ENCODE data around the gene TBX4. TPM values are rescaled to one million over a fixed set of nuclear protein-coding genes. Genes with fewer than 3 reads are reported as not detected.

The TBX4 gene
- total RNA-seq, 1 experiment from 2014 or later: not detected

DNA sequence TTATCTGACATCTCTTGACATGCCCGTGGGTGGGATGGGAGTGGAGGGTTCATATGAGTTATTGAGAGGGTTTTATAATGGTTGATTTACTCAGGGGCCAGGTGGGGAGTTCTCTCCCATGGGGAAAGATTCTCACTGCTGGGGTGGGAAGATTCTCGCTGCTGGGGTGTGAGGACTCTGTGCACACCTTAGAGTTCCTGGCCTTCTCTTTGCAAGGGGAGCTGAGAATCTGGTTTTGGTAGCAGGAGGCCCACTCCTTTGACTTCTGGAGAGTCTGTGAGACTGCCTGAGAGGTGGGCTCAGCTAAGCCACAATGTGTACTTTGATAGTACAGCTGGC lies 31.5 kb downstream of the TBX4 start:
- Histone ChIP-seq H2BK5ac (ENCODE audit: insufficient read length, low read length) (no peak overlapping the region), H2BK12ac (ENCODE audit: insufficient read length, low read depth, low read length) (no peak overlapping the region), H4K91ac (ENCODE audit: insufficient read length, low read depth, low read length) (no peak overlapping the region), H2AK5ac (ENCODE audit: insufficient read length, low read length) (no peak overlapping the region), H3K4me1 (ENCODE audit: insufficient read depth, low read length) (no peaks in the 10 kb centered on the region; the same call in 1 of the 2 replicates), H4K8ac (replicated peaks; ENCODE audit: insufficient read length, low read depth, low read length) (no peak overlapping the region), H2BK20ac (ENCODE audit: low read depth, low read length, poor library complexity, severe bottlenecking) (no peak overlapping the region), H3K9me3 (ENCODE audit: control insufficient read depth, low read depth, low read length) (no peaks in the 10 kb centered on the region), H4K5ac (ENCODE audit: insufficient read length, low read depth, low read length) (no peak overlapping the region), H2AFZ (ENCODE audit: low read length) (no peak overlapping the region), H3K27ac (ENCODE audit: insufficient read length, low read depth, low read length) (no peak overlapping the region), H3K23ac (ENCODE audit: insufficient read length, low read depth, low read length) (no peak overlapping the region), H3K14ac (ENCODE audit: insufficient read depth, low read length) (no peak overlapping the region), H4K20me1 (ENCODE audit: control insufficient read depth, insufficient read depth, insufficient read length) (no peaks in the 10 kb centered on the region), H3K27me3 (ENCODE audit: insufficient read depth, low read length) (no peaks in the 10 kb centered on the region), H3K79me2 (ENCODE audit: insufficient read depth, low read length) (no peaks in the 10 kb centered on the region), H3K23me2 (ENCODE audit: insufficient read length, low read depth, low read length, poor library complexity, severe bottlenecking) (peaks cover 3% of the 10 kb centered on the region), H3K9ac (ENCODE audit: extremely low read depth, insufficient read length, low read length) (no peak overlapping the region), H3K18ac (ENCODE audit: insufficient read length, low read depth, low read length) (no peak overlapping the region), H2BK120ac (ENCODE audit: low read depth, low read length, poor library complexity, severe bottlenecking) (no peak overlapping the region), H3T11ph (ENCODE audit: low read length) (no peak overlapping the region), H3K79me1 (ENCODE audit: insufficient read depth, low read depth, low read length, poor library complexity, severe bottlenecking) (no peaks in the 10 kb centered on the region), H3K56ac (ENCODE audit: insufficient read length, low read depth, low read length) (no peak overlapping the region), H3K4me2 (ENCODE audit: insufficient read depth, insufficient read length, low read length) (no peak overlapping the region), H3K4ac (ENCODE audit: low read depth, low read length) (no peak overlapping the region), H2BK15ac (ENCODE audit: low read depth, low read length) (no peak overlapping the region)
- no CpG with 5 or more reads among the region's 2 CpGs for WGBS (ENCODE audit: extremely low coverage, insufficient read length, low lambda C conversion rate)
- H3K4me1 Mint-ChIP-seq: peaks cover 10 to 19% of the 10 kb centered on the region in 2 experiments
- no peak for DNase-seq
- no peak overlapping the region for H3K27ac Mint-ChIP-seq
- peaks cover 4% of the 10 kb centered on the region for H3K27me3 Mint-ChIP-seq (ENCODE audit: low read depth)
- H3K4me3 Mint-ChIP-seq: no peak overlapping the region
- H3K36me3 Mint-ChIP-seq (ENCODE audit: insufficient read depth in 1 of 3, low read depth in 3 of 3): no peaks in the 10 kb centered on the region
- no peaks in the 10 kb centered on the region; a peak in 1 of 5 replicates for H3K9me3 Mint-ChIP-seq
- TF ChIP-seq, protein P1, sequence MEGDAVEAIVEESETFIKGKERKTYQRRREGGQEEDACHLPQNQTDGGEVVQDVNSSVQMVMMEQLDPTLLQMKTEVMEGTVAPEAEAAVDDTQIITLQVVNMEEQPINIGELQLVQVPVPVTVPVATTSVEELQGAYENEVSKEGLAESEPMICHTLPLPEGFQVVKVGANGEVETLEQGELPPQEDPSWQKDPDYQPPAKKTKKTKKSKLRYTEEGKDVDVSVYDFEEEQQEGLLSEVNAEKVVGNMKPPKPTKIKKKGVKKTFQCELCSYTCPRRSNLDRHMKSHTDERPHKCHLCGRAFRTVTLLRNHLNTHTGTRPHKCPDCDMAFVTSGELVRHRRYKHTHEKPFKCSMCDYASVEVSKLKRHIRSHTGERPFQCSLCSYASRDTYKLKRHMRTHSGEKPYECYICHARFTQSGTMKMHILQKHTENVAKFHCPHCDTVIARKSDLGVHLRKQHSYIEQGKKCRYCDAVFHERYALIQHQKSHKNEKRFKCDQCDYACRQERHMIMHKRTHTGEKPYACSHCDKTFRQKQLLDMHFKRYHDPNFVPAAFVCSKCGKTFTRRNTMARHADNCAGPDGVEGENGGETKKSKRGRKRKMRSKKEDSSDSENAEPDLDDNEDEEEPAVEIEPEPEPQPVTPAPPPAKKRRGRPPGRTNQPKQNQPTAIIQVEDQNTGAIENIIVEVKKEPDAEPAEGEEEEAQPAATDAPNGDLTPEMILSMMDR (conservative IDR thresholded peaks at IDR 0.05): no peak

Measured in H9 (cell line).